NCI-H2227 (cell line): ENCODE results near the gene NFATC2IP.
"Not testable (repeated sequence)": the region's sequence is repeated elsewhere in the genome, so short reads cannot be mapped to it uniquely, and the experiment has no call there.

Source experiments
- DNase-seq: peaks from one replicate; lab custom pipeline; 2025; ENCODE audit not compliant: unreplicated experiment; lab: John Stamatoyannopoulos, UW

NFATC2IP gene

DNA sequence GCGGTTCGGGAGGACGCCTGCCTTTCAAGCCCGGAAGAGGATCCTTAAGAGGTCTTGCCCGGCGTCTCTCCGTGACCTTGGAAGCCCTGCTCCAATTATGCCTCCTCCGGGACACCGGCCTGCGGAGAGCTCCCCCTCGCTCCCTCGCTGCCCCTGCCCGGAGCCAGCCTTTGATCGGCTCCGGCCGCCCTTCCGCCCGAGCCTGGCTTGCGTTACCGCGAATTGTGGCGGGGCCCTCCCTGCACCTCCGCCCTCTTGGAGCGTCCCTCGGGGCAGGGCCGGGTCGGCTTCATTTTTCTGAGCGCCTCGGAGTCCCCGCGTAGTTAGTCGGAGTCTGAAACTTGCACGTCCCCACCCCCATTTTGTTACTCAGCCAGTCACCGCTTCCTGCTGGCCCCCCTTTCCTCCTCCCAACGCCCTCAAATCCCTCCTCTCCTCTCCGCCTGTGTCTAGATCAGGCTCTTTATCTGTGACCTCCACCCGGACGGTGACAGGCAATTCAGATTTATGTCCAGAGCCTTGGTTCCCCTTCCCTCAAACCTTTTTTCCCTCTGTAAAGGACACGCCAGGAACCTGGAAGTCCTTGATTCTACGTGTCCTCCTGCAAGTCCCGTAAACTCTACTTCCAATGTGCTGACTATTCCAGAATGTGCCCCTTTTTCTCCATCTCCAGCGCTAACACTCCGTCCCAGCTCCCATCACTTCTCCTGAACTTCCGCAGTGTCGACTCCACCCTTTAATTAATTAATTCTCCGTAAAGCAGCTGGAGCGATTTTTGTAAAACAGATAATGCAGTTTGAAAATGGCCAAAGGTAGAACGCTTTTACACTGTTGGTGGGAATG is 25.1 kb upstream of the NFATC2IP start:
- peak; percentile 81 for DNase-seq

DNA sequence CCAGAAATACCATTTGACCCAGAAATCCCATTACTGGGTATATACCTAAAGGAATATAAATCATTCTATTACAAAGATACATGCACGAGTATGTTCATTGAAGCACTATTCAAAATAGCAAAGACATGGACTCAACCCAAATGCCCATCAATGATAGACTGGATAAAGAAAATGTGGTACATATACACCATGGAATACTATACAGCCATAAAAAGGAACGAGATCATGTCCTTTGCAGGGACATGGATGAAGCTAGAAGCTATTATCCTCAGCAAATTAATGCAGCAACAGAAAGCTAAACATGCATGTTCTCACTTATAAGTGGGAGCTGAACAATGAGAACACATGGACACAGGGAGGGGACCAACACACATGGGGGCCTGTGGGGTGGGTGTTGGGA is 24.5 kb upstream of the NFATC2IP start:
- DNase-seq, result not testable (repeated sequence)

DNA sequence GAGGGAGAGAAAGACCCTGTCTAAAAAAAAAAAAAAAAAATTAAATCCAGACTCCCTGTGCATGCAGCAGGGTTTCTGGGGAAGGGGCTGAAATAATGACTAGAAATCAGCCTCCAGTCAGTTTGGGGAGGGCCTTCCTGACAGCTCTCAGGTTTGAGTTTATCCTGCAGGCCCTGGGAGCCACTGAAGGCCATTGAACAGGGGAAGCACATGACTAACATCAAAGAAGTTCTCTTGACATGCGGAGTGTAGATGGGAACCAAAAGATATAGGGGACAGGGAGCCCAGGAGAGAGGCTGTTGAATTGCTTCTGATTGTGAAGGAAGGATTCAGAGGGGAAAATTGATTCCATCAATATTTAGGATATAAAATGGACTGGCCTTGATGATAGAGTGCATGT is 22.9 kb upstream of the NFATC2IP start:
- no peak for DNase-seq

DNA sequence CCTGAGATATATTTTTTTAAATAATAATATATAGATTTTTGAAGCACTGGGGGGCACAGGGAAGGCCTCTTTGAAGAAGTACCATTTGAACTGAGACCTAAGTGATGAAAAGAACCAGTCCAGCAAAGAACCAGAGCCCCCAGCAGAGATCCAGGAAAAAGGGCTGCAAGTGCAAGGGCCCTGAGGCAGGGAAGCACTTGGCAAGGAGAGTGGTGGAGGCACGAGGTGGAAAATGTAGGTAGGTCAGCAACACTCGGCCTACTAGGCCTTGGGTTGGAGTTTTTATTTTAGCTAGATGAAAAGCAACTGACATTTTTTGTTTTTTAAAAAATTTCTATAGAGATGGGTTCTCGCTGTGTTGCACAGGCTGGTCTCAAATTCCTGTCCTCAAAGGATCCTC is 20.5 kb upstream of the NFATC2IP start:
- DNase-seq, result no peak

DNA sequence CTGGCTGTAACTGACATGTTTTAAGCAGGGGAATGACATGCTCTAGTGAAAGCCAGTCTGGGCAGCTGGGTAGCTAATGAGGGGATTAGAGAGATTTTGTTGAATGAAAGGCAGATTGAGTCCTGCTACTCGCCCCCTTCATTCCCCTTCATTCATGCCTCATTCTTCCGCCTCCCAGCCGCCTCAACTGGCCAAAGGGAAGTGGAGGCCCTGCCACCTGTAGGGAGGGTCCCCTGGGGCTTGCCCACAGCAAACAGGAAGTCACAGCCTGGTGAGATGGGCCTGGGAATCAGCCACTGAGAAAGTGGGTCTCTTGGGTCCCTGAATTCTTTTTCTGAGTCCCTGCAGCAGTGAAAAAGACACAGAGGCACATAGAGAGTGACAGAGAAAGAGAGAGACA is 20.1 kb upstream of the NFATC2IP start:
- DNase-seq, result no peak

DNA sequence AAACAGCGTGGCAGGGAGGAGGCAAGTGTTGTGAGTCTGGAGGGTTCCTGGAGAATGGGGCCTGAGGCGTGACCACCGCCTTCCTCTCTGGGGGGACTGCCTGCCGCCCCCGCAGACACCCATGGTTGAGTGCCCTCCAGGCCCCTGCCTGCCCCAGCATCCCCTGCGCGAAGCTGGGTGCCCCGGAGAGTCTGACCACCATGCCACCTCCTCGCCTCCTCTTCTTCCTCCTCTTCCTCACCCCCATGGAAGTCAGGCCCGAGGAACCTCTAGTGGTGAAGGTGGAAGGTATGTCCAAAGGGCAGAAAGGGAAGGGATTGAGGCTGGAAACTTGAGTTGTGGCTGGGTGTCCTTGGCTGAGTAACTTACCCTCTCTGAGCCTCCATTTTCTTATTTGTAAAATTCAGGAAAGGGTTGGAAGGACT is 18.9 kb upstream of the NFATC2IP start, which contains the start of gene CD19:
CD19 (plus strand) TSS at position 171 of the 425 bp plus-strand sequence; CDS start at position 201, 30 bp downstream.
- no peak for DNase-seq

DNA sequence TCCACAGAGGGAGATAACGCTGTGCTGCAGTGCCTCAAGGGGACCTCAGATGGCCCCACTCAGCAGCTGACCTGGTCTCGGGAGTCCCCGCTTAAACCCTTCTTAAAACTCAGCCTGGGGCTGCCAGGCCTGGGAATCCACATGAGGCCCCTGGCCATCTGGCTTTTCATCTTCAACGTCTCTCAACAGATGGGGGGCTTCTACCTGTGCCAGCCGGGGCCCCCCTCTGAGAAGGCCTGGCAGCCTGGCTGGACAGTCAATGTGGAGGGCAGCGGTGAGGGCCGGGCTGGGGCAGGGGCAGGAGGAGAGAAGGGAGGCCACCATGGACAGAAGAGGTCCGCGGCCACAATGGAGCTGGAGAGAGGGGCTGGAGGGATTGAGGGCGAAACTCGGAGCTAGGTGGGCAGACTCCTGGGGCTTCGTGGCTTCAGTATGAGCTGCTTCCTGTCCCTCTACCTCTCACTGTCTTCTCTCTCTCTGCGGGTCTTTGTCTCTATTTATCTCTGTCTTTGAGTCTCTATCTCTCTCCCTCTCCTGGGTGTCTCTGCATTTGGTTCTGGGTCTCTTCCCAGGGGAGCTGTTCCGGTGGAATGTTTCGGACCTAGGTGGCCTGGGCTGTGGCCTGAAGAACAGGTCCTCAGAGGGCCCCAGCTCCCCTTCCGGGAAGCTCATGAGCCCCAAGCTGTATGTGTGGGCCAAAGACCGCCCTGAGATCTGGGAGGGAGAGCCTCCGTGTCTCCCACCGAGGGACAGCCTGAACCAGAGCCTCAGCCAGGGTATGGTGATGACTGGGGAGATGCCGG is 18.2 kb upstream of the NFATC2IP start:
- DNase-seq, result no peak

DNA sequence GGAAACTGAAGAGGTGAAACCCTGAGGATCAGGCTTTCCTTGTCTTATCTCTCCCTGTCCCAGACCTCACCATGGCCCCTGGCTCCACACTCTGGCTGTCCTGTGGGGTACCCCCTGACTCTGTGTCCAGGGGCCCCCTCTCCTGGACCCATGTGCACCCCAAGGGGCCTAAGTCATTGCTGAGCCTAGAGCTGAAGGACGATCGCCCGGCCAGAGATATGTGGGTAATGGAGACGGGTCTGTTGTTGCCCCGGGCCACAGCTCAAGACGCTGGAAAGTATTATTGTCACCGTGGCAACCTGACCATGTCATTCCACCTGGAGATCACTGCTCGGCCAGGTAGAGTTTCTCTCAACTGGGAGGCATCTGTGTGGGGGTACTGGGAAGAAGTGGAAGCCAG is 17.6 kb upstream of the NFATC2IP start:
- no peak for DNase-seq

DNA sequence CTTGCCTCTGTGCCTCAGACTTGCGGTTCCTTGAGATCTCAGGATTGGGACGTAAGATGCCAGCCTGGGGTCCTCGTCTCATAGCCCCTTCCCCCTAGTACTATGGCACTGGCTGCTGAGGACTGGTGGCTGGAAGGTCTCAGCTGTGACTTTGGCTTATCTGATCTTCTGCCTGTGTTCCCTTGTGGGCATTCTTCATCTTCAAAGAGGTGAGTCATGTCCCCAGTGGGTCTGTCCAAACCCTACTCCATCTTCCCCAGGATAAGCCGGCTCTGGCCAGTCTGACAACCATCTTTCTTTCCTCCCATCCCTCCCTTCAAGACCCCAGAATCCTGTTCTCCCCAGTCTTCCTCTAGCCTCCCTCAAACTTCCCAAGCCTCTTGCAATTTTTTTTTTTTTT is 15.4 kb upstream of the NFATC2IP start:
- no peak for DNase-seq

DNA sequence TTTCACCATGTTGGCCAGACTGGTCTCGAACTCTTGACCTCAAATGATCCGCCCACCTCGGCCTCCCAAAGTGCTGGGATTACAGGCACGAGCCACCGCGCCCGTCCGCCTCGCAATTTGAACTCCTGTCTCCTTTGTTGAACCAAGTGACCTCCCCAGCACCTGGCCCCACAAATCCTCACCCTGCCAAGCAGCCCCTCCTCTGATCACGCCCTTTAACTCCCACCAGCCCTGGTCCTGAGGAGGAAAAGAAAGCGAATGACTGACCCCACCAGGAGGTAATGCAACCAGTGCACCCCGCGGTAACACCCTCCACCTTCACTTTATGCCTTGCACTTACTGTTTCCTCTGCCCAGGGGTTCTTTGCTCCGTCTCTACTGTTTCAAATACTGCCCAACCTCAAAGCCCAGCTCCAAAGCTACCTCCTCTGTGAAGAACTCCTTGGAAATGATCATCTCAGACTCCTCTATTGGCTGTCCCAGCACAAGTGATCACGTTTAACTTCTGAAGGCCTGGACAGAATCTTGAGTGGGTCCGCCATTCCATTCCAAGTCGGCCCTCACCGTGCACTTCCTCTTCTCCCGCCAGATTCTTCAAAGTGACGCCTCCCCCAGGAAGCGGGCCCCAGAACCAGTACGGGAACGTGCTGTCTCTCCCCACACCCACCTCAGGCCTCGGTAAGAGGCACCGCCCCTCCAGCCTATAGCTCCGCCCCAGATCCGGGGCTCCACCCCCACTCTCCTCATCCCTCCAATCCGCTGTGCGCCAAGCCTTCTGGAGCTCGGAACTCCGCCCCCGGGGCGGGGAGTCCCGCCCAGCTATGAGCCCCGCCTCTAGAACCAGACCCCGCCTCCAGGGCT is 14.6 kb upstream of the NFATC2IP start:
- DNase-seq, result peak; percentile 25

DNA sequence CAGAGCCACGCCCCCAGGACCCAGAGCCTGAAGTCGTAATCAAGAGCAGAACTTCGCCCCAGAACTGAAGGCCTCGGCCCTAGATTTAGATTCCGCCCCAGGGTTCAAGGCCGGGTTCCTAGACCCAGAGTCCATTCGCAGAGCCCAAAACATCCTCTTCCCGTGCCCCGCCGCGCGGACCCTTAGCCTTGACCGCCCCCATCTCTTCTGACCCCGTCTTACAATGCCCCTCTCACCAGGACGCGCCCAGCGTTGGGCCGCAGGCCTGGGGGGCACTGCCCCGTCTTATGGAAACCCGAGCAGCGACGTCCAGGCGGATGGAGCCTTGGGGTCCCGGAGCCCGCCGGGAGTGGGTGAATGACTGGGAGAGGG is 14.0 kb upstream of the NFATC2IP start:
- DNase-seq, result no peak

DNA sequence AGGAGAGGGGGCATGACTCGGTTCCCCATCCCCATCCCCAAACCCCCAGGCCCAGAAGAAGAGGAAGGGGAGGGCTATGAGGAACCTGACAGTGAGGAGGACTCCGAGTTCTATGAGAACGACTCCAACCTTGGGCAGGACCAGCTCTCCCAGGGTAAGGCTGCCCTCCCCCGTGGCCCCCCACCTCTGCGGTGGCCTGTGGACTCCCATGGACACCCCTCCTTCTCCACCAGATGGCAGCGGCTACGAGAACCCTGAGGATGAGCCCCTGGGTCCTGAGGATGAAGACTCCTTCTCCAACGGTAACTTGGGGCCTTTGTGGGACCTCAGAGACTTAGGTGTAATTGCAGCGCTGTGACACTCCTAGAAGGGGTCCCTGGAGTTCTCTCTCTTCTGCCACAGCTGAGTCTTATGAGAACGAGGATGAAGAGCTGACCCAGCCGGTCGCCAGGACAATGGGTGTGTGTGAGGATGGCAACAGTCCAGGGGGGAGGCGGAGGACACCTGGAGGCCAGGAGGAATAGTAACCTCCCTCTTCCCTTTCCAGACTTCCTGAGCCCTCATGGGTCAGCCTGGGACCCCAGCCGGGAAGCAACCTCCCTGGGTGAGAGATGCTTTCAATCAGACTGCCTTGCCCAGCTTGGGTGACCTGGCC is 13.4 kb upstream of the NFATC2IP start:
- DNase-seq, result no peak

DNA sequence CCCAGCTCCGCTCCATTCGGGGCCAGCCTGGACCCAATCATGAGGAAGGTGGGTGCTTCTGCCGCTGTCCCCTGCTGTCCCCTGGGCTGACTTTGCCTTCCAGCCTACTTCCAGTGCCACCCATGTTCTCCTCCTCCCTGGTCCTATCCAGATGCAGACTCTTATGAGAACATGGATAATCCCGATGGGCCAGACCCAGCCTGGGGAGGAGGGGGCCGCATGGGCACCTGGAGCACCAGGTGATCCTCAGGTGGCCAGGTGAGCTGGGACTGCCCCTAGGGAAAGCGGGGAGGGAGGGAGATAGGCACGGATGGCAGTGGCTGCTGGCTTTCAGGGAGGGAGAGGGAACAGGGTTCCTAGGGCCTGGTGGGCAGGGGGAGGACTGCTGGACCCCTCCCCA is 12.0 kb upstream of the NFATC2IP start:
- DNase-seq, result no peak

DNA sequence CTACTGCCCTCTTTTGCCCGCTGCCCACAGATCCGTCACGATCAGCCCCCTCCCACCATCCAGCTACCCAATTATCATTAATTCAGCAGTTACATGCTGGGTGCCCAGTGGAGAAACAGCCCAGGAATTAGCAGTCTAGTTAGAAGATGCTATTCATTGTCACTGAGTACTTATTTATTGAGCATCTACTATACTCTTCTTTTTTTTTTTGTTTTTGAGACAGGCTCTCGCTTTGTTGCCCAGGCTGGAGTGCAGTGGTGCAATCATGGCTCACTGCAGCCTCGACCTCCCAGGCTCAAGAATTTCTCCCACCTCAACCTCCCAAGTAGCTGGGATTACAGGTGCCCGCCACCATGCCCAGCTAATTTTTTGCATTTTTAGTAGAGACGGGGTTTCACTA is 10.9 kb upstream of the NFATC2IP start:
- not testable (repeated sequence) for DNase-seq

DNA sequence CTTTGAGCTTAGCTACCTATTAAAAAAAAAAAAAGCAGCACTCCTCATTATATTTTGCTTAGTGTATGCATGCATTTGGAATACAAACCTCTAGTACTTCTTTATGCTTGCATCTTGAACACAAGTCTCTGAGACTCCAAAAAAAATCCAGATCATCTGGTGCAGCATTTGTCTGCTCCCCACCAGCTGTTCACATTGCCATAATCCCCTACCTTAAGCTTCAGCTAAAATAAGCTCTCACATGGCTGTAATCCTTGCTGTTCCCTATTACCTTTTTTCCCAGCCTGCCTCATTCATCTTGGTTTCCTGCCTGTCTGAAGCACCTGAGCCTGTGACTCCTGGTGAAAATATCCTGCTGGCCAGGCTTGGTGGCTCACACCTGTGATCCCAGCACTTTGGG is 7.5 kb upstream of the NFATC2IP start:
- DNase-seq, result no peak

DNA sequence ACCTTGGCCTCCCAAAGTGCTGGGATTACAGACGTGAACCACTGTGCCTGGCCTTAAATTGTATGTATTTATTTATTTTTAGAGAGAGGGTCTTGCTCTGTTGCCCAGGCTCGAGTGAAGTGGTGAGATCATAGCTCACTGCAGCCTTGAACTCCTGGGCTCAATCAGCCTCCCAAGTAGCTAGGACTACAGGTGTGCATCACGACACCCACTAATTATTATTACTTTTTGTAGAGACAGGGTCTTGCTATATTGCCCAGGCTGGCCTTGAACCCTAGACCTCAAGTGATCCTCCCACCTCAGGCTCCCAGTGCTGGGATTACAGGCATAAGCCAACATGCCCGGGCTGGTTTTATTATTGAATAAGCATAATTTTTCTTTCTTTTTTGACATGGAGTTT is 4.1 kb upstream of the NFATC2IP start:
- DNase-seq, result no peak

DNA sequence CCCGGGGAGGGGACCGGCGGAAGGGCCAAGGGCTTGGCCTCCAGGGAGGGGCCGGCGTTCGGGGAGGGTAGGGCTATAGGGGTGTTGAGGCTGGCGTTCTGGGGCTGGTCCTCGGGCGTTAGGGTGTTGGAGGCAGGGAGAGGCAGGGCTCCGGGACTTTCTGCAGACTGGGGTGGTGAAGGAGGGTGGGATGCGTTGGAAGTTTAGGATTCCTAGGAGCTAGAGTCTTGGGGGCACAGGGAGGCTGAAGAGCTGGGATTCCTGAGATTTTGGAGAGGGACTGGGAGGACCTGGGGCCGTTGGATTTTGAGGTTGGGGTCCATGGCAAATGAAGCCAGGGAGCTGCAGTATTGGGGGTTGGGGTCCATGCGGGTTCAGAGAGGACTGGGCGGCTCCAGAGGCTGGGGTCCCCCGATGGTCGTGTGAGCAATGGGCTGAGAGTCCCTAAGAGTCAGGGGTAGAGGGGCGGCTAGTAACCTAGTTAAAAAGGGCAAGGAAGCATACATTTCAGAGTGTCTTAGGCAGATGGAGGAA is 740 bp downstream of the NFATC2IP start:
- no peak for DNase-seq

DNA sequence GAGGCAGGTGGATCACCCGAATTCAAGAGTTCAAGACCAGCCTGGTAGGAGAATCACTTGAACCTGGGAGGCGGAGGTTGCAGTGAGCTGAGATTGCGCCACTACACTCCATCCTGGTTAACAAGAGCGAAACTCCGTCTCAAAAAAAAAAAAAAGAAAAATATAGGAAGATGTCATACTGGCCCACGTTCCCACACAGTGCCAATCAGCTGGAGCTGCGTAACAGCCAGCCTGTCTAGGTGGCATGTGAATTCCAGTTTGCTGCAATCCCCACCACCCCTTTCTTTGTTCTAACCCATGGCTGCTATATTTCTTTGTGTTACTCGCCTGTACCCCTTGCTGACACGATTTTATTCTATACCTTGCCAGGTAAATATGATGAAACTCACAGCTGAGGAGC is 7.5 kb downstream of the NFATC2IP start:
- no peak for DNase-seq

DNA sequence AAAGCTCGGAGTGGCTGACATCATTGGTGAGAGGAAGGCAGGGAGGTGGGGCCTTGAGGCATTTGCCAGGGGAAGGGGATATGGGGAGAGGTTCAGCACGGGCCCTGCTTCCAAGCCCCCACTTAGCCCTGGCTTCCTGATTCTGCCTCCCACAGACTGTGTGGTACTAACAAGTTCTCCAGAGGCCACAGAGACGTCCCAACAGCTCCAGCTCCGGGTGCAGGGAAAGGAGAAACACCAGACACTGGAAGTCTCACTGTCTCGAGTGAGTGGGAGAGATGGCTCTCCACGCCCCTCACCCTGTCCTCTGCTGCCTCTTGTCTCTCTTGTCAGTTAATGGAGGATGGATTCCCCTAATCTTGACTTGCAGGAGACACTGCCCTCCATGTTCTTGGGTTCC is 8.1 kb downstream of the NFATC2IP start:
- DNase-seq, result no peak

DNA sequence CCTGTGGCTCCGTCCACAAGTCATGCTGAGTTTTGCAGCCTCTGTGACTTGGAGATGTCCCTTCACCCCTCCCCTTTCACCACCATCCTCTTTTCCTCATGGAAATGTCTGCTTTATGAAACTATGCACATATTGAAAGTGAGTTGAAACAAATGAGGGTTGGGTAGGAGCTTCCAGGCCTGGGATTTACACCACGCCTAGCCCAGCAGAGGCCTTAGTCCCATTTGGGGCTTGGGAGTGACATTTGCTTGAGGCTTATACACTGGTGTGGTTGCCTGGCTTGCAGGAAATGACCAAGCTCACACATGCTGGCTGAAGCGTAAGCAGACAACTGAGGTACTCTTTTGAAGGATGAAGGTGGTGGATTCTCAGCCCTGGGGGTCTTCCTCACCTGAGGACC is 13.3 kb downstream of the NFATC2IP start:
- DNase-seq, result no peak

DNA sequence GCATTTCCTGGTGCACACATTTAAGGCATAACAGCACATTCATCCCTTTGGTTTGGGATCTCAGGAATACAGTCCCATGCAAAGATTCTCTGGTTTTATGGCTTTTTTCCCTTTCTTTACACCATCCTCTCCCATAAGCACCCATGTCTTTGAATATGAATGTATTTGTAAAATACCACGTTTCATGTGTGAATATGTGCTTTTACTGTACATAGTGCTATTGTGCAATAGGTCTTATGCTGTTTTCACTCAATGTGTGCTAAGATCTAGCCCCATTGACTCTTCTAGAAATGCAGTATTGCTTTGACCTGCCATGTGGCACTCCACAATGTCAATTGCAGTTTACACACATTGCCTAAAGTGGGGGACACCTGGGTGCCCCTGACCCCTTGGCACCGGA is 13.8 kb downstream of the NFATC2IP start:
- DNase-seq, result no peak
